Uterus (tissue), 4 donors: ENCODE measurements around the gene NADK. TPM values are rescaled to one million over a fixed set of nuclear protein-coding genes. Genes with fewer than 3 reads are reported as not detected.
A peak's percentile ranks its signal among the peaks of the same experiment; 100 is the strongest.
"Not testable (repeated sequence)": the region's sequence is repeated elsewhere in the genome, so short reads cannot be mapped to it uniquely, and the experiment has no call there.

Source experiments
- DNase-seq, 2 donors: peaks; one replicate each; pipeline ENCODE4 v3.0.0-alpha.2; 2019 to 2020
- H3K27ac ChIP-seq, 2 donors: fragments of 200-600 bp; sonication (generic); 1 replicate in 1 of 2; 2 replicates in 1 of 2; pipeline ENCODE4 v1.5.1; 2016 to 2018
- H3K27me3 ChIP-seq, 2 donors: fragments of 200-600 bp; sonication (generic); one replicate each; pipeline ENCODE4 v1.5.1; 2018 to 2019; ENCODE audit warnings: control low read depth in 1 of 2
- H3K36me3 ChIP-seq, 2 donors: fragments of 200-600 bp; sonication (generic); one replicate each; pipeline ENCODE4 v1.5.1; 2019; ENCODE audit warnings: control low read depth in 1 of 2
- H3K4me1 ChIP-seq, 2 donors: fragments of 200-600 bp; sonication (generic); one replicate each; pipeline ENCODE4 v1.5.1; 2018 to 2019; ENCODE audit warnings: control low read depth in 1 of 2
- H3K4me3 ChIP-seq, 2 donors: fragments of 200-600 bp; sonication (generic); 1 replicate in 1 of 2; 2 replicates in 1 of 2; pipeline ENCODE4 v1.5.1; 2018 to 2019; ENCODE audit warnings: mild to moderate bottlenecking in 1 of 2
- H3K9me3 ChIP-seq, 2 donors: fragments of 200-600 bp; sonication (generic); one replicate each; pipeline ENCODE4 v1.5.1; 2019; ENCODE audit warnings: control low read depth in 1 of 2
- POLR2A ChIP-seq, 2 donors: fragments of 450-650 bp; IDR thresholded peaks; one replicate each; pipeline ENCODE4 v1.6.1; 2016; ENCODE audit warnings: antibody characterized with exemption in 2 of 2, mild to moderate bottlenecking in 1 of 2, moderate library complexity in 1 of 2
- intact Hi-C: fragments of 100-400 bp; cut with DNase I; formaldehyde crosslinking; loops from one replicate; pipeline ENCODE4 v1.15.1; 2023; ENCODE audit warnings: low total_unique reads
- total RNA-seq, 4 donors: library from RNA; depleted of rRNA in 3 of 4; stranded (reverse); fragments of >200 nt in 3 of 4; gene quantifications; one replicate each; pipeline versions ENCODE4 v1.1.0 to v1.2.4, GENCODE V29; 2014 to 2023
- TF ChIP-seq, protein P1 (sequence below), 4 experiments: fragments of 200-600 bp in 2 of 4; fragments of 450-650 bp in 2 of 4; sonication (generic) in 2 of 4; IDR thresholded peaks; one replicate each; pipeline ENCODE4 v1.5.1; 2016 to 2019; ENCODE audit warnings: antibody characterized with exemption in 4 of 4, mild to moderate bottlenecking in 2 of 4, moderate library complexity in 1 of 4
- donor health status: DM: yes; HTN: yes; CAD: no.

Gene NADK
- total RNA-seq, 4 donors from 2014 or later, result 40.1 to 76.9 (median 51.8) TPM

GRCh38 chr1:1745651-1746565 lies 32.4 kb downstream of the NADK start:
- intact Hi-C loops, H3K4me1 ChIP-seq, H3K27me3 ChIP-seq, H3K36me3 ChIP-seq, H3K9me3 ChIP-seq: not testable (repeated sequence)
- Histone ChIP-seq H3K4me3 (peak overlapping the region; percentile 53 to 60), H3K27ac (peak overlapping the region; percentile 96)
- TF ChIP-seq, protein P1, sequence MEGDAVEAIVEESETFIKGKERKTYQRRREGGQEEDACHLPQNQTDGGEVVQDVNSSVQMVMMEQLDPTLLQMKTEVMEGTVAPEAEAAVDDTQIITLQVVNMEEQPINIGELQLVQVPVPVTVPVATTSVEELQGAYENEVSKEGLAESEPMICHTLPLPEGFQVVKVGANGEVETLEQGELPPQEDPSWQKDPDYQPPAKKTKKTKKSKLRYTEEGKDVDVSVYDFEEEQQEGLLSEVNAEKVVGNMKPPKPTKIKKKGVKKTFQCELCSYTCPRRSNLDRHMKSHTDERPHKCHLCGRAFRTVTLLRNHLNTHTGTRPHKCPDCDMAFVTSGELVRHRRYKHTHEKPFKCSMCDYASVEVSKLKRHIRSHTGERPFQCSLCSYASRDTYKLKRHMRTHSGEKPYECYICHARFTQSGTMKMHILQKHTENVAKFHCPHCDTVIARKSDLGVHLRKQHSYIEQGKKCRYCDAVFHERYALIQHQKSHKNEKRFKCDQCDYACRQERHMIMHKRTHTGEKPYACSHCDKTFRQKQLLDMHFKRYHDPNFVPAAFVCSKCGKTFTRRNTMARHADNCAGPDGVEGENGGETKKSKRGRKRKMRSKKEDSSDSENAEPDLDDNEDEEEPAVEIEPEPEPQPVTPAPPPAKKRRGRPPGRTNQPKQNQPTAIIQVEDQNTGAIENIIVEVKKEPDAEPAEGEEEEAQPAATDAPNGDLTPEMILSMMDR (IDR thresholded peaks at IDR 0.05), result peak in 2 of 4 experiments; percentile 59 to 83
- TF ChIP-seq POLR2A (IDR thresholded peaks at IDR 0.05), result peak; percentile 9 to 48
- peak; percentile 86 to 90 for DNase-seq

DNA sequence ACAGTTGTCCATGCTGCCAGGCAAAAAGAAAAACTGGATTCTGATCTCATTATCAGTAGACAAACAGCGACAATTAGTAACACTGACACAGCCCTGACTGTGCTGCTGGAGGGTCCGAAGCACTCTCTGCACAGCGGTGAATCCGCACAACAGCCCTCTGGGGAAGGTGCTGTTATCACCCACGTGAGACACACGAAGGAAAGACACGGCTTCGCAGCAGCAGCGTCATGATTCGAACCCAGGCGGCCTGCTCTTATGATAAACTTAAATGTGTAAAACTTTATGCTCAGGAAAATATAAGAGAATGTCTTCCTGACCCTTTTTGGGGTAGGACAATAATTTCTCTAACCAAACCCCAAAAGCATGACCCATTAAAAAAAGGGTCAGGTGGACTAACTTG lies 35.7 kb downstream of the NADK start:
- intact Hi-C loops, result not testable (repeated sequence)

DNA sequence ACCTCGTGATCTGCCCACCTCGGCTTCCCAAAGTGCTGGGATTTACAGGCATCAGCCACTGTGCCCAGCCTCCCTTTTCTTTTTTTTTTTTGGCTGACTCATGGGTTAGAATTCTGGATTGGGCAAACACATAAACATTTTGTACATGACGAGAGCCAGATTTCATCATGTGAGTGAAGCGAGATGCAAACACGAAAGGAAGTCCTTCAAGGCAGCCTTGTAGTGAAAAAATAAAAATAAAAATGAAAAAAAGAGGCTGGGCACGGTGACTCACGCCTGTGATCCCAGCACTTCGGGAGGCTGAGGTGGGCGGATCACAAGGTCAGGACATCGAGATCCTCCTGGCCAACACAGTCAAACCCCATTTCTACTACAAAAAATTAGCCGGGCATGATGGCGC lies 37.3 kb downstream of the NADK start:
- H3K4me1 ChIP-seq, H3K9me3 ChIP-seq, H3K4me3 ChIP-seq, H3K27me3 ChIP-seq, H3K36me3 ChIP-seq, intact Hi-C loops: not testable (repeated sequence)
- peak overlapping the region; percentile 79 to 89 for H3K27ac ChIP-seq
- peak; percentile 52 to 70 for DNase-seq

More for the DNA sequence above, 35.7 kb downstream of the NADK start:
- H3K27ac ChIP-seq, H3K27me3 ChIP-seq, H3K4me1 ChIP-seq, H3K9me3 ChIP-seq, H3K36me3 ChIP-seq, H3K4me3 ChIP-seq, DNase-seq: not testable (repeated sequence)

- H3K4me3 ChIP-seq, H3K9me3 ChIP-seq, H3K27me3 ChIP-seq, H3K36me3 ChIP-seq, intact Hi-C loops, H3K4me1 ChIP-seq, H3K27ac ChIP-seq: not testable (repeated sequence)
- peak in 1 of 2 donors; percentile 3 for DNase-seq
These were observed 39.4 kb downstream of the NADK start for GRCh38 chr1:1738799-1739337.

DNA sequence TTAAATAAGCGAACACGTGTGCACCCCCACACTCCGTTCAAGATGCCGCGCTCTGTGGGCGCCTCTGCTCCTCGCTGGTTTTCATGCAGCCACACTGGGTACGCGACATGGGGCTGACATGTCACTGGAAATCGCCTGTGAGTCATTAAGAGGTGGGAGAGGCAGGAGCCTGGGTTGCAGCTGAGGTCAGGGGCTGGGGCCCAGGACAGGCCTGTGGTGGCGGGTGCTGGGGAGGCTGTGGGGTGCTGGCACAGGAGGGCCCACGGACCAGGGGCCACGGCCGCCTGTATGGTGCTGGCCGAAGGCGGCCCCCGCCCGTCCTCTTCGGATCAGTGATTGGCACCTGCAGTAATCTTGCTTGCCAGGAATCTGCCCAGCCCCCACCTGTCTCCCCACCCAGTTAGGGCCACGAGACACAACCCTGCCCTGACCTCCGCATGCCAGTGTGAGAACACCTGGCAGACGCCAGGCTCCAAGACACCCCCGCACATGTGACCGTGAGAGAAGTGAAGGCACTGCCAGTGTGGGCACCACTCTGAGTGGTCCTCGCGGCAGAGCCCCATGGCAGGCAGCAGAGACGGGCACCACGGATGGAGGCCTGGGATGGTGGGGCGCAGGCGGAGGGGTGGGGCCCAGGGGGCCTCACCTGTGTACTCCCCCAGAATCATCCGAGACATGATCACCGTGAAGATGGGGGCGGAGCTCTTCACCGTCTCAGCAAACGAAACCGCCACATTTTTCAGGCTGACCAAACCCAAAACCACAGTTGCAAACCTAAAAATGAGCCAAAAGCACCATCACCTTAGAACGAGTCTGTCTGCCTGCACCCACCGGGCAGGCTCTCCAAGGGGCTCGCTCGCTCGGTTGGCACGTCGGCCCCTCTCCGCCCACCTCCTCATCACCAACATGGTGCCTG lies 40.3 kb downstream of the NADK start:
- peak in 1 of 2 donors; percentile 18 for DNase-seq
- intact Hi-C loops, H3K27me3 ChIP-seq, H3K36me3 ChIP-seq, H3K27ac ChIP-seq, H3K9me3 ChIP-seq, H3K4me1 ChIP-seq, H3K4me3 ChIP-seq: not testable (repeated sequence)

GRCh38 chr1:1732381-1732780 lies 45.9 kb downstream of the NADK start:
- intact Hi-C loops, result no loop called here
- peak in 1 of 2 donors; percentile 3 for DNase-seq
- Histone ChIP-seq H3K4me1 (no peaks in the 10 kb centered on the region), H3K4me3 (no peak overlapping the region), H3K9me3 (no peaks in the 10 kb centered on the region), H3K27ac (no peak overlapping the region), H3K27me3 (no peaks in the 10 kb centered on the region), H3K36me3 (no peaks in the 10 kb centered on the region)
- TF ChIP-seq, protein P1 (IDR thresholded peaks at IDR 0.05), result no peak
- TF ChIP-seq POLR2A (IDR thresholded peaks at IDR 0.05), result no peak
